ENCODE data around the gene REG3A.

Gene REG3A

GRCh38 chr2:79120194-79120713, 39.3 kb downstream of the REG3A start, which contains the start of gene REG1A:
REG1A (plus strand) TSS chr2:79120488; CDS start chr2:79120862, 374 bp downstream.
- no peak for DNase-seq

GRCh38 chr2:79116997-79117928, 42.3 kb downstream of the REG3A start:
- DNase-seq: no peak

DNA sequence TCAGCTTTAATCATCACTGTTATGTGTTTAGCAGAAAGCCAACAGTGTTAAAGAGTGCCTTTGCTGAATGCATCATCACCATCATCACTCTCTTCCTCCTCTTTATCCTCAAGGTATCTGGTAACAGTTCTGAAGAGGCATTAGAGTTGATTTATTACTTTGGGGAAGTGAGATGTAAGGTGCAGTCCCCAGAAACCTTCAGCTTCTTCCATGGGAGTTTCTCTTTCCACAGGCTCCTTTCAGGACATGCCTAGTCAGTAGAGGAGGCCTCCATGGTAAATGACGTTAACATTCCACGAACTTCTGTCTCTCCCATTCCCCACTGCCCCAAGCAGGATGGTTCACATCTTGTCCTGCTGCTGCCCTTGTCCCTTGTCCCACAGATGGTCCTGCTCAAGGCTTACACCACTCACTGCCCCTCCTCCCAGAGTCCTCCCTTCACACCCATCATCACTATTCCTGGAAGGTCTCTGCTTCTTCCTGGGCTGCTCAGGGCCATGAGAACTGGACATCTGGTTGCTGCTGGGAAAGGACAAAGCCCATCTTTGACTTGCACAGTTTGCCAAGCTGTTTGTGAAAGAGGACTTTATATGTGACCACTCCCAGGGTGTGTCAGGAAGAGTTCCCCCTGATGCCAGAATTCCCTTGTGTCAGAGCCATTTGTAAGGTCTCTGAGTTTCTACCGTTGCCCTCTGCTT, 44.6 kb downstream of the REG3A start:
- no peak for DNase-seq

DNA sequence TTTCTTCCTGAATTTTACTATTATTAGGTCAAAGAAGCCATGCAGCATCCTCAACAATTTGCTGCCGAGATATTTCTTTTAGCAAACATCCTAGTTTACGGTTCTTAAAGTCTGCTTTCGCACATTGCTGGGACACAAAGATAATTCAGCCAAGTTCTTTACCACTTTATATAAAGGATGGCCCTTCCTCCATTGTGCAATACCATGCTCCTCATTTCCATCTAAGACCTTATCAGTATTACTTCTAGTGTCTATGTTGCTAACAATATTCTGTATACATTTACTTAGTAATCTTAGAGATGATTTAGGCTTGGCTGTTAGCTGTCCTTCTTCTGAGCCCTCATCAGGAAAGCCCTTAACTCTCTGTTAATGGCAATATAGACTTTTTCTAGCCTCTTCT, 47.3 kb downstream of the REG3A start:
- DNase-seq: no peak

Measured in C1 segment of cervical spinal cord (tissue), 14 donors.